PC-3 (cell line): ENCODE results near the gene EAF1. TPM values are rescaled to one million over a fixed set of nuclear protein-coding genes. Genes with fewer than 3 reads are reported as not detected.
"Not testable (repeated sequence)": the region's sequence is repeated elsewhere in the genome, so short reads cannot be mapped to it uniquely, and the experiment has no call there.

Source experiments
- ATAC-seq: fragments of 200-7000 bp; cut with Tn5 transposase; 2 replicates; pipeline ENCODE4 v1.9.1; 2020; ENCODE audit warnings: mild to moderate bottlenecking, moderate library complexity
- BruUV-seq: library from RNA; stranded (reverse); fragments of 400-500 nt; replicated peaks from 2 replicates; lab custom pipeline; 2021; lab: Mats Ljungman, UMichigan
- CTCF ChIA-PET: fragments of 300-600 bp; sonication (Branson Sonifier 250); formaldehyde crosslinking; loops from one replicate; lab custom pipeline; 2022; ENCODE audit warnings: antibody characterized with exemption; lab: Charles Lee
- POLR2A ChIA-PET: fragments of 300-600 bp; sonication (Branson Sonifier 250); formaldehyde crosslinking; loops from one replicate; lab custom pipeline; 2022; ENCODE audit warnings: antibody characterized with exemption; ENCODE audit not compliant: unreplicated experiment; lab: Charles Lee
- DNase-seq: peaks from one replicate; pipeline ENCODE4 v3.0.0-alpha.2; 2015
- H2AFZ ChIP-seq: fragments of 300-600 bp; sonication (generic); 2 replicates; pipeline ENCODE4 v1.6.0; 2016; ENCODE audit warnings: antibody characterized with exemption, low read length
- H3F3A ChIP-seq: fragments of 300-600 bp; sonication (generic); one replicate; pipeline ENCODE4 v1.6.0; 2017; ENCODE audit warnings: antibody characterized with exemption, low read length, control low read depth, mild to moderate bottlenecking; ENCODE audit not compliant: unreplicated experiment
- H3K27ac ChIP-seq: fragments of 300-600 bp; sonication (generic); 2 replicates; pipeline ENCODE4 v1.5.1; 2016; ENCODE audit warnings: mild to moderate bottlenecking, low read length
- H3K27me3 ChIP-seq: fragments of 300-600 bp; sonication (generic); 2 replicates; pipeline ENCODE4 v1.6.1; 2016; ENCODE audit warnings: low read length, mixed read lengths
- H3K36me3 ChIP-seq: fragments of 300-600 bp; sonication (generic); 2 replicates; pipeline ENCODE4 v1.6.1; 2016; ENCODE audit warnings: low read depth, mixed run types, low read length, mixed read lengths
- H3K4me1 ChIP-seq: fragments of 300-600 bp; sonication (generic); 2 replicates; pipeline ENCODE4 v1.5.1; 2016; ENCODE audit warnings: low read length; ENCODE audit not compliant: insufficient read depth
- H3K4me2 ChIP-seq: fragments of 300-600 bp; sonication (generic); 2 replicates; pipeline ENCODE4 v1.6.0; 2016; ENCODE audit warnings: low read length
- H3K4me3 ChIP-seq: fragments of 300-600 bp; sonication (generic); 2 replicates; pipeline ENCODE4 v1.5.1; 2016; ENCODE audit warnings: mild to moderate bottlenecking, low read length, mixed read lengths
- H3K79me2 ChIP-seq: fragments of 300-600 bp; sonication (generic); 2 replicates; pipeline ENCODE4 v1.6.1; 2017; ENCODE audit warnings: low read length, mixed read lengths
- H3K9ac ChIP-seq: fragments of 300-600 bp; sonication (generic); 2 replicates; pipeline ENCODE4 v1.6.0; 2016; ENCODE audit warnings: mild to moderate bottlenecking, low read length
- H3K9me2 ChIP-seq: fragments of 300-600 bp; sonication (generic); replicated peaks from 2 replicates; pipeline ENCODE4 v1.6.1; 2016; ENCODE audit warnings: mixed run types, low read length, mixed read lengths
- H3K9me3 ChIP-seq: fragments of 300-600 bp; sonication (generic); 2 replicates; pipeline ENCODE4 v1.6.1; 2016; ENCODE audit warnings: low read length, mixed read lengths
- H4K20me1 ChIP-seq: fragments of 300-600 bp; sonication (generic); 2 replicates; pipeline ENCODE4 v1.6.1; 2016; ENCODE audit warnings: low read length, mixed read lengths
- EZH2 ChIP-seq: fragments of 300-600 bp; sonication (generic); IDR thresholded peaks from one replicate; pipeline ENCODE4 v1.6.1; 2017; ENCODE audit warnings: antibody characterized with exemption, mild to moderate bottlenecking, low read length; ENCODE audit not compliant: unreplicated experiment
- EZH2phosphoT487 ChIP-seq: fragments of 300-600 bp; sonication (generic); IDR thresholded peaks from 2 replicates; pipeline ENCODE4 v1.6.1; 2018; ENCODE audit warnings: mild to moderate bottlenecking, antibody characterized with exemption, low read length, borderline replicate concordance
- intact Hi-C: fragments of 100-400 bp; cut with micrococcal nuclease; formaldehyde crosslinking; loops from 2 replicates; pipeline ENCODE4 v1.9.0; 2023
- total RNA-seq: library from RNA; depleted of rRNA; stranded (reverse); fragments of >200 nt; gene quantifications from 2 replicates; pipeline ENCODE4 v1.2.3, GENCODE V29; 2014
- TF ChIP-seq, protein P1 (sequence below): fragments of 300-600 bp; sonication (generic); conservative IDR thresholded peaks from 2 replicates; pipeline ENCODE4 v1.5.1; 2017; ENCODE audit warnings: antibody characterized with exemption, low read depth, mild to moderate bottlenecking, low read length

Gene EAF1
- total RNA-seq, 1 experiment from 2014 or later: 35.3 TPM

DNA sequence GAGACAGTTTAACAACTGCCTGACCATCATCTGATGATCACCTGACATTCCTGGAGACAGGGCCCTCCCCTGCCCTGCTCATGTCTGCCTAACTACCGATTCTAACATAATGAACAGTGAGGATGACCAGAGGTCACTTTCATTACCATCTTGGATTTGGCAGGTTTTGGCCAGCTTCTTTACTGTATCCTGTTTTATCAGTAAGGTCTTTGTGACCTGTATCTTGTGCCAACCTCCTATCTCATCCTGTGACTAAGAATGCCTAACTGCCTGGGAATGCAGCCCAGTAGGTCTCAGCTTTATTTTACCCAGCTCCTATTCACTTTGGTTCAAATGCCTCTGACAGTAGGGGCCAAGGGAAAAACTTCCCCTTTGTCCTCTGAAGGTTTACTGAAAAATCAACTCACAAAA, 40.2 kb upstream of the EAF1 start:
- Histone ChIP-seq H3F3A (no peaks in the 10 kb centered on the region), H3K79me2 (no peaks in the 10 kb centered on the region), H4K20me1 (no peaks in the 10 kb centered on the region), H3K36me3 (no peaks in the 10 kb centered on the region), H3K9me3 (no peaks in the 10 kb centered on the region), H2AFZ (no peak overlapping the region), H3K27ac (peak overlapping the region; percentile 40), H3K4me2 (peak overlapping the region; percentile 50), H3K4me3 (no peak overlapping the region), H3K9me2 (no peaks in the 10 kb centered on the region), H3K9ac (no peak overlapping the region), H3K4me1 (peaks cover 20% of the 10 kb centered on the region), H3K27me3 (no peaks in the 10 kb centered on the region)
- ATAC-seq: peak; percentile 77
- TF ChIP-seq, protein P1, sequence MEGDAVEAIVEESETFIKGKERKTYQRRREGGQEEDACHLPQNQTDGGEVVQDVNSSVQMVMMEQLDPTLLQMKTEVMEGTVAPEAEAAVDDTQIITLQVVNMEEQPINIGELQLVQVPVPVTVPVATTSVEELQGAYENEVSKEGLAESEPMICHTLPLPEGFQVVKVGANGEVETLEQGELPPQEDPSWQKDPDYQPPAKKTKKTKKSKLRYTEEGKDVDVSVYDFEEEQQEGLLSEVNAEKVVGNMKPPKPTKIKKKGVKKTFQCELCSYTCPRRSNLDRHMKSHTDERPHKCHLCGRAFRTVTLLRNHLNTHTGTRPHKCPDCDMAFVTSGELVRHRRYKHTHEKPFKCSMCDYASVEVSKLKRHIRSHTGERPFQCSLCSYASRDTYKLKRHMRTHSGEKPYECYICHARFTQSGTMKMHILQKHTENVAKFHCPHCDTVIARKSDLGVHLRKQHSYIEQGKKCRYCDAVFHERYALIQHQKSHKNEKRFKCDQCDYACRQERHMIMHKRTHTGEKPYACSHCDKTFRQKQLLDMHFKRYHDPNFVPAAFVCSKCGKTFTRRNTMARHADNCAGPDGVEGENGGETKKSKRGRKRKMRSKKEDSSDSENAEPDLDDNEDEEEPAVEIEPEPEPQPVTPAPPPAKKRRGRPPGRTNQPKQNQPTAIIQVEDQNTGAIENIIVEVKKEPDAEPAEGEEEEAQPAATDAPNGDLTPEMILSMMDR: no peak
- TF ChIP-seq EZH2phosphoT487: no peak
- no peak for TF ChIP-seq EZH2
- POLR2A ChIA-PET: no interaction called here
- no TSS peak for BruUV-seq
- DNase-seq: peak; percentile 73
- CTCF ChIA-PET: interaction anchor here (0.6 to 0.7 kb wide), 2 partner anchors 18 to 119 kb away, joined by 3 to 5 read pairs; no protein-coding TSS in a partner anchor
- intact Hi-C loops: no loop called here

DNA sequence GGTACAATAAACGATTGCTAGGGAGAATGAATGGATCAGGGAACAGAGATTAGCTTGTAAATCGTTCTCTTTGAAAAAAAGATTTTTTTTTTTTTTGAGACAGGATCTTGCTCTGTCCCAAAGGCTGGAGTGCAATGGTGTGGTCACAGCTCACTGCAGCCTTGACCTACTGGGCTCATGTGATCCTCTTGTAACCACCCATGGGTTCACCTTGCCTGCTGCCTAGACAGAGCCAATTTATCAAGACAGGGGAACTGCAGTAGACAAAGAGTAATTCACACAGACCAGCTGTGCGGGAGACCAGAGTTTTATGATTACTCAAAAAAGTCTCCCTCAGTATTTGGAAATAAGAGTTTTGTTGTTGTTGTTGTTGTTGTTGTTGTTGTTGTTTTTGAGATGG, 39.7 kb upstream of the EAF1 start:
- H3K27ac ChIP-seq: peak overlapping the region; percentile 40
- intact Hi-C loops: no loop called here
- no peaks in the 10 kb centered on the region for H3K36me3 ChIP-seq
- no peak for TF ChIP-seq EZH2phosphoT487
- TF ChIP-seq EZH2: no peak
- TF ChIP-seq, protein P1: no peak
- DNase-seq (no peak), ATAC-seq (peak; percentile 36)
- no peaks in the 10 kb centered on the region for H3K9me3 ChIP-seq
- no peaks in the 10 kb centered on the region for H3K79me2 ChIP-seq
- H3K9me2 ChIP-seq: no peaks in the 10 kb centered on the region
- no peak overlapping the region for H3K4me3 ChIP-seq
- no peaks in the 10 kb centered on the region for H3F3A ChIP-seq
- peak overlapping the region; percentile 50 for H3K4me2 ChIP-seq
- no TSS peak for BruUV-seq
- H3K9ac ChIP-seq: no peak overlapping the region
- POLR2A ChIA-PET: no interaction called here
- no peaks in the 10 kb centered on the region for H4K20me1 ChIP-seq
- no peaks in the 10 kb centered on the region for H3K27me3 ChIP-seq
- CTCF ChIA-PET: no interaction called here
- no peak overlapping the region for H2AFZ ChIP-seq
- H3K4me1 ChIP-seq: peaks cover 20% of the 10 kb centered on the region

DNA sequence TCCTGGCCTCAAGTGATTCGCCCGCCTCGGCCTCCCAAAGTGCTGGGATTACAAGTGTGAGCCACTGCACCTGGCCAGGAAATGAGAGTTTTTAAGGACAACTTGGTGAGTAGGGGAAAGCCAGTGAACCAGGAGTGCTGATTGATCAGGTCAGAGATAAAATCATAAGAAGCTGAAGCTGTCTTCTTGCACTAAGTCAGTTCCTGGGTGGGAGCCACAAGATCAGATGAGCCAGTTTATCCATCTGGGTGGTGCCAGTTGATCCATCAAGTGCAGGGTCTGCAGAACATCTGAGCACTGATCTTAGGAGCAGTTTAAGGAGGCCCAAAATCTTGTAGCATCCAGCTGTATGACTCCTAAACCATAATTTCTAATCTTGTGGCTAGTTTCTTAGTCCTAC, 39.1 kb upstream of the EAF1 start:
- POLR2A ChIA-PET, CTCF ChIA-PET: not testable (repeated sequence)

More for the DNA sequence above, 39.1 kb upstream of the EAF1 start:
- DNase-seq, H2AFZ ChIP-seq, H3K27ac ChIP-seq, H3K79me2 ChIP-seq, H3K36me3 ChIP-seq, H3K4me2 ChIP-seq, intact Hi-C loops, H3K9me2 ChIP-seq, BruUV-seq, H3K27me3 ChIP-seq, H3F3A ChIP-seq, H3K4me3 ChIP-seq, H3K9ac ChIP-seq, ATAC-seq, H4K20me1 ChIP-seq, H3K9me3 ChIP-seq: not testable (repeated sequence)
- H3K4me1 ChIP-seq: peaks cover 20% of the 10 kb centered on the region
